ENCODE results near the gene SAMHD1. TPM values are rescaled to one million over a fixed set of nuclear protein-coding genes. Genes with fewer than 3 reads are reported as not detected.

The SAMHD1 gene
- total RNA-seq, 2 experiments from 2014 or later: 30.6 to 35.9 TPM

DNA sequence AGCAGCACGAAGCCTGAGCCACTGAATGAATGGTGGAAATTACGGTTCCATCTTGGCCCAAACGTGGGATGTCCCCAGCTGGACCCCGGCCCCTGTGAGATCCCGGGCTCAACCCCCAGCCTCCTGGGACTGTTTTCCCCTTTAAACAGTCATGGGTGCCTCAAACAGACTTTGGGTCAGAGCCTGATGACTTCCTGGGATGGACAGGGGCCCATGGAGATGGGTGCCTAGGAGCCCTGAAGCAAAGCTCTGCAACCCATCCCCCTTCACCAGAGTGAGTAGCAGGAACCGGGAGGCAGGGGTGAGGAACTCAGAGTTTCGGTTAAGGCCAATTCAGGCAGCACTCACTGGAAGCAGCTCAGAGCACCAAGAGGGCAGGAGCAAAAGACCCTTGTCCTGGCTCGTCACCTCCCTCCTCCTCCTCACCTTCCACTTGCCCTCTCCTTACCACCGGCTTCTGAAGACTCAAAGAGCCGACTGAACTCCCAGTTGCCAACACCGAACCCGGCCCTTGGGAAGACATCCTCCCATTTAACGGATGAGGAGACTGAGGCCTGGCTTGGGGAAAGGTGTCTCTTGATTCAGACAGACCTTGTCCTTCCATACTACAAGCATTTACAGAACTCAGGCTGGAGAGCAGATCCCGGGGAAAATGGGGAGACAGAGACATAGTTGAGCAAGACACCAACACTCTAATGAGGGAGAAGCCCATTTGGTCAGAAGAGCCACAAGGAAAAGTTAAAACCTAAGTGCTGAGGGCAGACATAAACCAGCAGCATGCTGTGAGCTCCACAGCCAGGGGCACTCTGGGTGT, 90.5 kb downstream of the SAMHD1 start:
- Mint-ChIP-seq H3K36me3 (ENCODE audit: low read depth) (no peaks in the 10 kb centered on the region), H3K4me1 (ENCODE audit: low read depth) (peaks cover 24% of the 10 kb centered on the region), H3K27me3 (peaks cover 16% of the 10 kb centered on the region), H3K4me3 (no peak overlapping the region), H3K9me3 (no peaks in the 10 kb centered on the region), H3K27ac (no peak overlapping the region)
- TF ChIP-seq, protein P1, sequence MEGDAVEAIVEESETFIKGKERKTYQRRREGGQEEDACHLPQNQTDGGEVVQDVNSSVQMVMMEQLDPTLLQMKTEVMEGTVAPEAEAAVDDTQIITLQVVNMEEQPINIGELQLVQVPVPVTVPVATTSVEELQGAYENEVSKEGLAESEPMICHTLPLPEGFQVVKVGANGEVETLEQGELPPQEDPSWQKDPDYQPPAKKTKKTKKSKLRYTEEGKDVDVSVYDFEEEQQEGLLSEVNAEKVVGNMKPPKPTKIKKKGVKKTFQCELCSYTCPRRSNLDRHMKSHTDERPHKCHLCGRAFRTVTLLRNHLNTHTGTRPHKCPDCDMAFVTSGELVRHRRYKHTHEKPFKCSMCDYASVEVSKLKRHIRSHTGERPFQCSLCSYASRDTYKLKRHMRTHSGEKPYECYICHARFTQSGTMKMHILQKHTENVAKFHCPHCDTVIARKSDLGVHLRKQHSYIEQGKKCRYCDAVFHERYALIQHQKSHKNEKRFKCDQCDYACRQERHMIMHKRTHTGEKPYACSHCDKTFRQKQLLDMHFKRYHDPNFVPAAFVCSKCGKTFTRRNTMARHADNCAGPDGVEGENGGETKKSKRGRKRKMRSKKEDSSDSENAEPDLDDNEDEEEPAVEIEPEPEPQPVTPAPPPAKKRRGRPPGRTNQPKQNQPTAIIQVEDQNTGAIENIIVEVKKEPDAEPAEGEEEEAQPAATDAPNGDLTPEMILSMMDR (IDR thresholded peaks at IDR 0.05): no peak
- ChIA-PET POLR2A (interaction anchor here (0.9 kb wide), 1 partner anchor 31 kb away, joined by 3 read pairs; no protein-coding TSS in a partner anchor), CTCF (interaction anchor here (2.0 kb wide), 1 partner anchor 24 kb away, joined by 6 read pairs; no protein-coding TSS in a partner anchor)
- intact Hi-C loops (cut with micrococcal nuclease): no loop called here
- DNase-seq (no peak), ATAC-seq (no peak)

DNA sequence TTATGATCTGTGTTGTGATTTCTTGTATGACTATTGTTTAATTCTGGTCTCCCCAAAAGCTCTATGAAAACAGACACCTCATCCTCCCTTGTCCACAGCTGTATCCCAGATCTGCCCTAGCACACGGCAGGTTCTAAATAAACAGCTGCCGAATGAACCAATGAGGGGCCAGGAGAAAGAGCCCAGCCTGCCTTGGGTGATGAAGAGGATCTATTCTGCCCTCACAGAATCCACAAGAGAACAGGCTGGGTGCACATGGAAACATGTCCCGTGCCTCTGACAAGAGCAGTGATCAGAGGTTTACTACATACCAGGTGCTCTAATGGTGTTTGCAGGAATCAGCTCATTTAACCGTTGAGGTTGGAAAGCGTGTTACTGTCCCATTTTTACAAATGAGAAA, 91.2 kb downstream of the SAMHD1 start:
- no peaks in the 10 kb centered on the region for H3K9me3 Mint-ChIP-seq
- intact Hi-C loops (cut with micrococcal nuclease): no loop called here
- ATAC-seq (no peak), DNase-seq (no peak)
- peaks cover 15% of the 10 kb centered on the region for H3K27me3 Mint-ChIP-seq
- H3K4me3 Mint-ChIP-seq: no peak overlapping the region
- ChIA-PET CTCF (interaction anchor here (2.0 kb wide), 1 partner anchor 23 kb away, joined by 6 read pairs; no protein-coding TSS in a partner anchor), POLR2A (interaction anchor here (0.9 kb wide), 1 partner anchor 30 kb away, joined by 3 read pairs; no protein-coding TSS in a partner anchor)
- TF ChIP-seq, protein P1 (IDR thresholded peaks at IDR 0.05): no peak
- H3K27ac Mint-ChIP-seq: no peak overlapping the region
- H3K36me3 Mint-ChIP-seq (ENCODE audit: low read depth): no peaks in the 10 kb centered on the region
- peaks cover 24% of the 10 kb centered on the region for H3K4me1 Mint-ChIP-seq (ENCODE audit: low read depth)

DNA sequence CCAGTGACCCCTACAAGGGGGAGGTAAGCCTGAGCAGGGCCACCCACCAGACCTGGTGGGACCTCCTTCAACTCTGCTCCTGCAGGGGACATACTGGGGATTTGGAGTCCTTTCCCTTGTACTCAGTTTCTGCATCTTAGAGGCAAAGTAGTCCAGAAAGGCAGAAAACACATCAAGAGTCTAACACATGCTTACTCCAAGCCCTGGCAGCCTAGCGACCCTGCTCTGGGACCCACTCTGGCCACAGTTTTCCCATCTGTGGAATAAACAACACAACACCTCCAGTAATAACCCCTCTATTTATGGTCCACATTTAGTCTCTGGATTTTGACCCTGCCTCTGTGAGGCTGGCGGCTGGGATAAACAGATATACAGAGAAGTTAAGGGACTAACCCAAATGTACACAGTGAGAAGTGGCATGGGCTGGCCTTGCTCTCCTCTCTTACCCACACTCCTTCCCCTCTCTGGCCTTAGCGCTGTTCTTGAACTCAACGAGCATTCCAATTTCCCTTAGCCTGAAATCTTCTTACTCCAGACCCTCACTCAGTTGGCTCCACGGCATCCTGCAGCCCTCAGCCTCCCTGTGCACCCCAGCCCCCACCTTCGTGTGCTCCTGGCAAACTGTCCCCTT, 91.7 kb downstream of the SAMHD1 start:
- Mint-ChIP-seq H3K27me3 (peaks cover 9% of the 10 kb centered on the region), H3K4me1 (ENCODE audit: low read depth) (peaks cover 19% of the 10 kb centered on the region), H3K4me3 (no peak overlapping the region), H3K27ac (no peak overlapping the region), H3K36me3 (ENCODE audit: low read depth) (no peaks in the 10 kb centered on the region), H3K9me3 (no peaks in the 10 kb centered on the region)
- POLR2A ChIA-PET: interaction anchor here (0.9 kb wide), 1 partner anchor 30 kb away, joined by 3 read pairs; no protein-coding TSS in a partner anchor
- ATAC-seq (no peak), DNase-seq (no peak)
- TF ChIP-seq, protein P1 (IDR thresholded peaks at IDR 0.05): no peak
- CTCF ChIA-PET: interaction anchor here (2.0 kb wide), 1 partner anchor 23 kb away, joined by 6 read pairs; no protein-coding TSS in a partner anchor
- intact Hi-C loops (cut with micrococcal nuclease): no loop called here

DNA sequence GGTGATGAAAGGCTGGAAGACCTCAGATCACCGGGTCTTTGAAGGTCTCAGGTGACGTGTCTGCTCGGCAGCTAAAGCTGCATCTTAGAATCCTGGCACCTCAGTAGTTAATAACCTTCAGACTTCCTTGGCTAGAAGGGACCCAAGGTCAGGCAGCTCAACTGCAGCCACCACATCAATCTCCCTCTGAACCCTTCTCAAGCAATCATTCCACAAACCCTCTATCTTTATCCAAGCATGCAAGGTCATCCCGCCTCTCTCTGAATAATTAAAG, 92.3 kb downstream of the SAMHD1 start:
- Mint-ChIP-seq H3K36me3 (ENCODE audit: low read depth) (no peaks in the 10 kb centered on the region), H3K4me1 (ENCODE audit: low read depth) (peaks cover 18% of the 10 kb centered on the region), H3K27ac (no peak overlapping the region), H3K27me3 (peaks cover 7% of the 10 kb centered on the region), H3K9me3 (no peaks in the 10 kb centered on the region), H3K4me3 (no peak overlapping the region)
- DNase-seq: no peak
- ChIA-PET POLR2A (no interaction called here), CTCF (interaction anchor here (1.0 to 2.0 kb wide), 2 partner anchors 20 to 22 kb away, joined by 3 to 6 read pairs; no protein-coding TSS in a partner anchor)
- intact Hi-C loops (cut with micrococcal nuclease): no loop called here
- ATAC-seq: no peak
- TF ChIP-seq, protein P1 (IDR thresholded peaks at IDR 0.05): no peak
